Stimulated activated CD4-positive, alpha-beta T cell treated with anti-CD3 and anti-CD28 coated beads, TNF-alpha, amount 100 ng/mL, for 24 hours (primary cell): ENCODE measurements around the gene IFIT2.

Source experiments
- DNase-seq, 3 experiments: peaks; one replicate each; pipeline ENCODE4 v3.0.0-alpha.2; 2020; ENCODE audit warnings: low read depth in 3 of 3

The IFIT2 gene

GRCh38 chr10:89301721-89302445 lies at the start of gene IFIT2:
IFIT2 (plus strand) TSS chr10:89302046; CDS start chr10:89302124, 78 bp downstream.
- peak in 1 of 3 experiments; percentile 5 for DNase-seq

- no peak for DNase-seq
Measured at GRCh38 chr10:89252225-89252585, 49.6 kb upstream of the IFIT2 start.

DNA sequence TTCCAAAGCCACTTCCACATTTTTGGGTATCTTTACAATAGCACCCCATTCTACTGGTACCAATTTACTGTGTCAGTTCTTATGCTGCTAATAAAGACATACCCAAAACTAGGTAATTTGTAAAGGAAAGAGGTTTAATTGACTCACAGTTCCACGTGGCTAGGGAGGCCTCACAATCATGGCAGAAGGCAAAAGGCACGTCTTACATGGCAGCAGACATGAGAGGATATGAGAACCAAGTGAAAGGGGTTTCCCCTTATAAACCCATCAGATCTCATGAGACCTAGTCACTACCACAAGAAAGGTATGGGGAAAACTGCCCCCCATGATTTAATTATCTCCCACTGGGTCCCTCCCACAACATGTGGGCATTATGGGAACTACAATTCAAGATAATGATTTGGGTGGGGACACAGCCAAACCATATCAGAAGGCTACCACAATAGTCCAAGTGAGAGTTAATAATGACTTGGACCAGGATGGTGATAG lies 46.7 kb upstream of the IFIT2 start:
- peak in 1 of 3 experiments; percentile 19 for DNase-seq

DNA sequence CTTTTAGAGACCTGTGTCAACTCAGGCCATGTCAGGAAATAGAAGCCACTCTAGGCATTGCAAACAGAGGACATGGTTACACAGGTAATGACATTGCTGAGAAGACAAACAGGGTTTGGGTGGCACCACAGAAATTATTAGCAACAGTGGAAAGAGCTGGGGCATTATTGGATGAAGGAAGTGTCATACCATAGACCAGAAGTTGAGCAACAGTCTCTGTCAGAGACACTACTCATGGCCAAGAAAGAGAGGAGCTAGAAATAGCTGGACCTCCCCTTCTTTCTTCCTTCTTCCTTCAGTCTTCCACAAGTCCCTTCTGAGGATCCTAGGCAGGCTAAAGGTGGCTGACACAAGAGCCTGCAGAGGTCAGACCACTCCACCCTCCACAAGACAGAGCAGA lies 46.1 kb upstream of the IFIT2 start:
- DNase-seq, result no peak

- no peak for DNase-seq
Measured at GRCh38 chr10:89256340-89256739, 45.5 kb upstream of the IFIT2 start.

- no peak for DNase-seq
Measured at GRCh38 chr10:89256962-89257361, 44.9 kb upstream of the IFIT2 start.

DNA sequence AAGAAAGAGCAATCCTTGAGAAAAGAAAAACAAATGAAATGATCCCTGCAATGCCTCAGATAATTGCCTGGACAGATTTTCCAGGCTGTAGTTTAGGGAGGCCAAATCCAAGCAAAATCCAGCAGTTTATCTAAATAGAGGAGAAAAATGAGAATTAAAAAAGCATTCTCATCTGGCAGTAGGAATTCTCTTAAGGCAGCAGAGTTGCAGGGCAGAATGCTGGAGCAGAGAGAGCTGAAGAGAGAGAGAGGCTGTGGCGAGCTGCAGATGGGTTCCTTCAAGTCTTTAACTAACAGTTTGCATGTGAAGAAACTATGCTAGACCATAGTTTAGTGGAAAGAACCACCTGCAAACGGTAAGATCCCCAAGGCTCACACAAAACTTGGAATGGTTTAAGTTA lies 44.3 kb upstream of the IFIT2 start:
- no peak for DNase-seq

DNA sequence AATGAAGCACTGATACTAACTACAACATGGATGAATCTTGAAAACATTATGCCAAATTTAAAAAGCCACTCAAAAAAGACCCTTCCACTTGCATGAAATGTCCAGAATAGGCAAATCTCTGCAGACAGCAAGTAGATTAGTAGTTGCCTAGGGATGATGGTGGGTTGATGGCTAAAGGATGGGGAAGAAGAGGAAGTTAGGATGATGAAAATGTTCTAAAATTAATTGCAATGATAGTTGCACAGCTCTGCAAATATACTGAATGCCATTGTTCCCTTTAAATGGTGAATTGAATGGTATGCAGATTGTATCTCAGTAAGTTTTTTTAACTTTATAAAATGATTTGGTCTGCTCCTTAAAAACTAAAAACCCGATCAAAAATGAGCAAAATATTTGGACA lies 43.0 kb upstream of the IFIT2 start:
- no peak for DNase-seq

DNA sequence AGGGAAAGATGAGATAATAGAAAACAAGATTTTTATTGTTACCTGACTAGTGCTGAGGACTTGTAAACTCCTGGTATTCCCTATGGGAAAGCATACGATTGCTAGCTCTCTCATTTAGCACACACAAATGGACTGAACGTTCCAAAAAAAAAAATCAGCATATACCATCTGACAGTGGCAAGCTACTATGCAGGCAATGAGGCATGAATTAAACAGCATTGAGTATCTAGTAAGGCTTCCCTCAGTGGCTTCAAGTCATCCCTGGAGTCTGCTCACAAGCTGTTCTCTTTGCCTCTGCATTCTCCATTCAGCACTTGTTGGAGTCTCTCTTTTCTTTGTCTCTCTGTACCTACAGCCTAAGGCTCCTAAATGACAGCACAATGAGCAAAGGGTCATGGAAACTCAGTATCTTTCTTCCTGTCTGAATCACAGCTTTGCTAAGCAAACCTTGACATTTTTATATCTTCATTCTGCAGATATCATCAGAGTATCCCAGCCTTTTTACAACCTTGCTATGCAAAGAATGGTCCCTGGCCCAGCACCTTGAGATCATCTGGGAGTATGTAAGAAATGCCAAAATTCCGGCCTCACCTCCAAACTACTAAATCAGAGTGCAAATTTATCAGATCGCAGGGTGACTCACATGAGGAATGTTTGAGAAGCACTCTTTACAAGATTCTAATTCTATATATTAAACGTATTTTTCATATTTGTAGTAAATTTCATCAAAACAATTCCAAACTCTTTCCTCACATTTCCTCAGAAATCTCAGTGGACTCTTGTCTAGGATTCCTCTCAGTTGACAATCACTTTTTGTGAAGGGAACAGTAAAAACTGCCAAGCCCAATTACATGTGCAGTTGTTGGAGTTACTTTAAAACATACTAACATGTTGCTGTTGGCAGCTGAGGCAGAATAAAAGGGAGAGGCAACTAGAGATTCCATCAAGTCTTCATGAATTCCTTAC lies 39.5 kb upstream of the IFIT2 start:
- DNase-seq, result no peak

- no peak for DNase-seq
Measured at GRCh38 chr10:89263091-89263490, 38.8 kb upstream of the IFIT2 start.

DNA sequence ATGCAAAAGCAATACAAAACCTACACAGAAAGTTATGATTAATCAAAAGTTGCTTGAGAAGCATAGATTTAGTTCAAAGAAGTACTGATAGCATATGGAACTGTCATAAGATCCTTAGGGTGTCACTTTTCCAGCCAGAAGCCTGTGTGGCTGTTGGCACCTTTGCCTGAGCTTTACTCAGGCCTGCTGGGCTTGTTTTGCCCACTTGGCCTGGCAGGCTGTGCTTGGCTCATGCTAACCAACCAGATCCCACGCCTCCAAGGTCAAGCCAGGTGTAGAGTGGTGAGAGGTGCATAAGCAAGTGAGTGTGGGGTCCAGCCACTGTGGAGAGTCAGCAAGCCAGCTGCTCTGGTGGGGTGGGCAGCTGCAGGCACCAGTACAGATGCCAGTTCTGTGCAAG lies 38.3 kb upstream of the IFIT2 start:
- no peak for DNase-seq

DNA sequence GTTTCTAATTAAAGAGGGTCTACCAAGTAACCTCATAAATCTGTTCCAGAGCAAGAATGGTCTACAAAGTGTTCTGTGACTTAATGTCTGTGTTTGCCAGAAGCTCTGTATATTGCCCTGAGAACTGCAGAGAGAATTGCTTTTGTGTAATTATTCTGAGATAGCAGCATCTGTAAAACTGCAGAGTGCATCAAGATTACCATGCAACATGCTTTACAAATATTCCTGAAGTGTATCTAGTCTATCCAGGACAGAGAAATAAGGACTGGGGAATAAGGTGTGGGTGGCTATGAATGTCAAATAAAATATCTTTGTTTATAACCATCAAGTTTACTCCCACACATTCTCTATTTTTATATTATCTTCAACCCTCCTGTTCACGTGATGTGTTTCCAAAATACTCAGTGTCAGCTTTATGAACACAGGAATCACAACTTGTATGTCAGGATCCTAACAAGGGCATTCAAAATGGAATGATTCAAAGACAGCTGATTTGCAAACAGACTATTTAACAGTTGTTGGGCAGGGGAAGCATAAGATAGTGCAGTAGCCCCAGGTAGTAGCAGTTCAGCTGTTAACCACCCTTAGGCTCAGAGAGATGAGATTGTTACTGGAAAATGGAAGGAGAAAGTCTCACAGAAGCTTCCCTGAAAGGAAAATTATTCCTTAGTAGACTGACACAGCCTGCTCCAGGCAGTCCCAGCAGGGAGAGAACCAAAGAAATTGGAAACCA lies 35.0 kb upstream of the IFIT2 start:
- no peak for DNase-seq

- DNase-seq, result no peak
Measured at GRCh38 chr10:89269433-89270152, 32.3 kb upstream of the IFIT2 start.

GRCh38 chr10:89270153-89270483 lies 31.7 kb upstream of the IFIT2 start:
- DNase-seq, result no peak

DNA sequence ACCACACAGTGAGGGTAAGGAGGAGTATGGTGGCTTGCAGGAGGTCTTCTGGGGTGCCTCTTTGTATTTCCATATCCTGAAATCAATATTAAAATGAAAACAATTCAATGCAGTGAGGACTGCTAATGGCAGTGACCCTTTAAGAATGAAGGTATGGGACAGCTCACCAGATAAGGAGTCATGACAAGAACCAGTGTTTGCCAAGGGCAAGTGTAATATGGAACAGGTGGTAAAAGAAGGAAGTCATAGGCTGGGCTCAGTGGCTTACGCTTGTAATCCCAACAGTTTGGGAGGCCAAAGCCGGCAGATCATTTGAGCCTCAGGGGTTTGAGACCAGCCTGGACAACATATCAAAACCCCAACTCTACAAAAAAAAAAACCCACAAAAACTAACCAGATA lies 30.3 kb upstream of the IFIT2 start:
- no peak for DNase-seq

- DNase-seq, result no peak
Measured at GRCh38 chr10:89273680-89274079, 28.2 kb upstream of the IFIT2 start.

DNA sequence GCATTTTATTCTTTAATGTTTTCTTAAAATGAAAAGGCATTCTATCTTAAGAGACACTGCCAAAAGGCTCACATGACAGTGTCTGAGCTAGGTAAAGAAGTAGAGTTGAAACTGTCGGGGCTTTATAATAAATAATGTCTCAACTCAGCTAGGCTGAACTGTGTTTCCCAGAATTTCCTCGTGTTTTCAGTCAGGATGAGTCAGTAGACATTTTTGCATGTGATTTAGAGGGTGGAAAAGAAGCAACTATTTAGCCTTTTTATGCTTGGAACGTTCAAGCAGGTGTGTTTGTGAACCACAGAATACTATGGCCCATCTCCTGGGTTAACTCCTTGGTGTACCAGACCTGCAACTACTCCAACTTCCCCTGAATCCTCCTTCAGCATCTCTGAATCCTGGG lies 26.9 kb upstream of the IFIT2 start:
- DNase-seq, result no peak

DNA sequence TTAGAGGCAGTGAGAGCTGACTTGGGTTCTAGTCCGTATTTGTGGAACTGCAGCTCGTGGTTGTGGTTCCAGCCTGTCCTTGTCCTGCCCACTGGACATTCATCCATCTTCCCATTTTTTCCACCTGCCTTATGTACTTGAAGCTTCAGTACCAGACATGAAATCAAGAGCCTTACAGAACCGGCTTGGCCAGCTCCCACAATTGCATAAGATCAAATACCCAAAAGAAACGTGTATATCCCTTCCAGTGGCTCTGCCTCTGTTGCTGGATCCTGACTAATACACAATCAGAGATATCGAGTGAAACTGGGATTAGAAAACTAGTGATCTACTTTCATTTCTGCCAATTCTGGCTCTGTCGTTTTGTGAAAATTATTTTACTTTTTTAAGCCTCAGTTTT lies 26.5 kb upstream of the IFIT2 start:
- DNase-seq, result no peak

- no peak for DNase-seq
Measured at GRCh38 chr10:89278034-89278535, 23.8 kb upstream of the IFIT2 start.

DNA sequence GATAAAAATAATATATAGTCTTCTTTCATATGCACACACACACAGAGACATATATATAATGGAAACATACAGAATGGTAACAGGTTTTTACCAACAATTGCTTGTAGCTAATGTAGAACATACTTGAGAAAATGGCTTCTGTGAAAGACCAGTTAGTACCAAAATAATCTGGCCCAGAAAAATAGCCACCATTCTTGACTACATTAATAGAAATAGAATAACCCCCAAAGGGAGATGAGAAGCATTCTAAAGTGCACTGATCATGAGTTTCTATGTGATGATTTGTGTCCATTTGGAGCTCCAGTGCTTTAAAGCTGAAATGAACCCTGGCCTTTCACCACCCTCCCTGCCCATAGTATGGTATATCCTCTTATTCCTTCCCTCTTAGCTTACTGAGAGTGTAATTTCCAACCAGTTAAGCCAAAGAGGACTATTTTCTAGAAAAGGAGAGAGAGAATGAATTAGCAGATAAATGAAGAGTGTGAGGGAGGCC lies 22.9 kb upstream of the IFIT2 start:
- no peak for DNase-seq

DNA sequence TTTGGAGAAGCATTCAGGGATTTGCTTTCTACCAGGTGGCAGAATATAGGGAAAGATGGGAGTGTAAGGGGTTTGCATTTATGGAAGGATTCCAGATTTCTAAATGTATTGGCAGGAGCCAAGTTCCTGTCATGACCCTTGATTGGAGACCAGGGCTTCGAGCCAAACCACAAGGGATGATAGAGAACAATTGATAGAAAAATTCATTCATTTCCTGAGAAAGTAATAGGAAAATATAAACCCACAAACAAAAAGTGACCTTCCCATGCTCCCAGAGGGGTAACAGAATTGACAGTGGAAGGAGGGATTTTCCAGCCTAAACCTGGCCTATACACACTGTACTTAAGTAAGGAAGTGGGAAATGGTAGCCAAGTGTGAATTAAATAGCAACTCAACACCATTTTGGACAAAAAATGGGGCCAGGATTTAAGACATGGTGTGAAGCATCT lies 22.4 kb upstream of the IFIT2 start:
- no peak for DNase-seq
